GM19395 (cell line): ENCODE results near the gene CACNG4.

Experiments used
- ATAC-seq: cut with Tn5 transposase; IDR thresholded peaks from one replicate; pipeline ENCODE4 v1.9.1; 2021; ENCODE audit warnings: mild to moderate bottlenecking, moderate library complexity; ENCODE audit not compliant: unreplicated experiment

The CACNG4 gene

GRCh38 chr17:66943484-66943883 is 21.0 kb upstream of the CACNG4 start:
- no peak for ATAC-seq

DNA sequence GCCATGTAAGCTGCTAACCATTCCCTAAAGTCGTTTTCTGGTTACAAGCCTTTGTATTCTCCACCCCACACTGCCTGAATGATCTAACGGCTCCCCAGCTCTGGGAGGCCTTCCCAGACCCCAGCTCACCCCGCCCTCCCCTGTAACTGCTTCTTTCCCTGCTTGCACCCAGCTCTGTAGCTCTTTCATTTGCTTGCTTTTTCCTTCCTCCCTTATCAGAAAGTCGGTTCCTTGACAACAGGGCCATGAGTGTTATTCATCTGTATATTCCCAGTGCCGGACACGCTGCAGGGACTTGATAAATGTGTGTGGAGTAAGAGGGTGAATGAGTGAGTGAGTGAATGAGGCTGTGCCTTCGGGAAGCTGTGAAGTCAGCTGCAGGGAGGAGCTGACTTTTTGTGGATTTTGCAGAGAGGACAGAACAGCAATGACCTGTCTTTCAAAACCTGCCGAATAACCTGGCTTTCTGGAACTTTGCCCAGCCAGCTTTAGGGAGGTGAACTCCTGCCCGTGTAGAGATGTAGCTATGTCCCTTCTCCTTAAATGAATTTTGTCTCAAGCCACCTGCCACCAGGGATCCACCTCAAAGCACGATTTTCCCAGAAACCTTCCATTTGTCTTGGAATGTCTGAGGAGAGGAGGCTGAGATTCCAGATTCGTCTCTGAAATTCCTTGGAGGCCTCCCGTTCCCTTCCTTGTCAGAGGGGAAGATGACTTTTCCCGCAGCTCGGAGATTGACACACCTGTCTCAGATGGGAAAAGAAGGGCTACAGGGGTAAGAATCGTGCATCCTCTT is 20.0 kb upstream of the CACNG4 start:
- ATAC-seq, result no peak

DNA sequence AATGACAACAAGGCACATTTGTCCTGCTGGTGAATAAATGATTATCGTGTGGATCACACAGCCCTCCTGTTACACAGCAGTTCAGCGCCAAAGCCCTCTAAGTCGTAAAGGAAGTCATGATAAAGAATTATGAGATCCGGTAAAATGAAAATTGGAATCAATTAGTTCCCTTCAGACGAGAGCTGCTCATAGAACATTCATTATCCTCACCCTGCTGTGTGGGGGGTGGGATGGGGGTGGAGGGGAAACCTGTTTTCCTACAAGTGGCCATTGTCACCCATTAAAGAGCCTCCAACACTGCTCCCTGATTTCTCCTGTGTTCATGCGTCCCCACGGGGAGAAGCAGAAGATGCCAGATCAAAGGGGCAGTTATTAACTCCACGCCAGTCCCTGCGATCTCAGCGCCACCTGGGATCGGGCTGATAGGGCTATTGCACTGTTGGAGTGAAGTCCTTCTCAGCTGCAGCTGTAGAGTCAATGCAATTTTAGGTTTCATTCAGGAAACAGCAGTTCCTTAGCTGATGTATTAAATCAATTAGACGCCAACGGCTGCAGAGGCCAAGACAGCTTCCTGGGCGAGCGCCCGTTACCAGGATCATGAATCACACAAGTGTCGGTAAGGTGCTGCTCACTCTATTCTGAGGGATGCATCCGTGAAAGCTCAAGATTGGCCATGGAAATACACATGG is 19.2 kb upstream of the CACNG4 start:
- ATAC-seq, result no peak

DNA sequence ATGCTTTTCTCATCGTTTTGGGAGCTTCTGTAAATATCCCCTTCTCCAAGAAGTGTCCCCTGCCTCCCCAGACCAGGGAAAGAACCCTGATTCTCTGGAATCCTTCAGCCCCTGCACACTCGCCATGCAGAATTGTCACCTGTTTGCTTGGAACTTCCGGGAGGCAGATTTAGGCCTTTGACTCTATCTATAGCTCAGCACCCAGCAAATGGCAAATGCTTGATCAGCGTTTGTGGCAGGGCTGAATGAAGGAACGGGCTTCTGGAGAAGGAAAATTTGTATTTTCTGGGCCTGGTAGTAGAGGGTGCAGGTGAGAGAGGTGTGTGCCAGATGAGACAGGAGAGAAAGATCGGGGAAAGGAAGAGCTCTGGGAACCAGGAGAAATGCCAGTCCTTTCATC is 18.3 kb upstream of the CACNG4 start:
- no peak for ATAC-seq

DNA sequence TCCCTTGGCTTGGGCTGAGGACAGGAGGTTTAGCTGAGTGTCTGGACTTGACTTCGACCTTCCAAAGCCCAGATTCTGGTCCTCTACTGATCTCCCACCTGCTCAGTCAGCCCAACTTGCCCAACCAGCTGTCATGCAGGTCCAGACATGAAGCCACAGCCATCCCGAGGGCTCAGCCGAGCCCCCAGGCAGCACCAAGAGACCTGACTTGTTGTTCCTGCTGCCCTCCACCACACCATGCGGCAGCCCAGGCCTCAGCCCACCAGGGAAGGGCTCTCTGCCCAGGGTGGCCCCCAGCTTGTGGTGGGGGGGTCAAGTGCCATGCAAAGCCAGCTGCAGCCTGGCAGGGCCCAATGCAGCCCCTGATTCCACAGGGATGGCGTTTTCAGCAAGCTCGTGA is 17.2 kb upstream of the CACNG4 start:
- ATAC-seq, result no peak

DNA sequence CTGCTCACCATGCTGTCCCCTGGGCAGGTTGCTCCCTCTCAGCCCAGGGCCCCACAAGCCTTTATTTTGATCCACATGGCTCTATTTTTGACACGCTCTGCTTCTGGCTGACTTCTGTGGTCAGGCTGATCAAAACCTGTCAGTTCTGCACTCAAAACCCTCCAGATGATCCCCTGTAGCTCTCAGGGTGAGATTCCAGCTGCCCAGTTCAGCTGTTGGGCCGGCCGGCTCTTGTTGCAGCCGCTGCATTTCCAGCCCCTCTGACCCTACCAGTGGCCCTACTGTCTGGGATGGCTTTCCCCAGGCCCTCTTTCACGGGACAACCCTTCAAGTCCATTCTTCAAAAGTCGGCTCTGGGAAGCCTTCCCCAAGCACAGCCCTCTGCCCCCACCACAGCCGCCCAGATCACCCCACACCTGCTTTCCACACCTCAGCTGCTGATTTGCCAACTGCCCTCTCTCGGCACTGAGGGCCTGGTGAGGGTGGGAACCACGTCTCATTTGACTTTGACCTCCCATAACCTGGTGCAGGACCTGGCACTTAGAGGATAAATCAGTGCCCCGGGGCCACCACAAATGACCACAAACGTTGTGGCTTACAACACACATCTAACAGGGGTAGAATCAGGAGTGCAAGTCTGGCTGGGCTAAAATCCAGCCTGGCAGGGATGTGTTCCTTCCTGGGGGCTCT is 16.3 kb upstream of the CACNG4 start:
- no peak for ATAC-seq

DNA sequence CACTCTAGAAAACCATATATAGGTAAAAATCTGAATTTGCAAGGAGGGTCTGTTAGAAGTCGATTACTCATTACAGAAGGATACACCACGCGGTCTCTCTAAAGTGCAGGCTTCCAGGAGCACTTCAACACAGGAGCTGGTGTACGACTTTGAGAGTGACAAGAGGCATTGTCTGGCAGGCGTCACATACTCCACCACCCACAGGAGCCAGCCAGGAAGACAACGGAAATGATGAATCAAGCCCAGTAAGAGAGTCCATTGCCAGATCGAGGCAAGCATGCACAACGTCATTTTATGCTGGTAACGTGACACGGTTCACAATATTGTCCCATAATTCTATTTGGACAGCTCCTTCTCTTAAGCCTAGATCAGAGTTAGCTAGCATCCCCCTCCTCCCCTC is 15.0 kb upstream of the CACNG4 start:
- ATAC-seq, result no peak

DNA sequence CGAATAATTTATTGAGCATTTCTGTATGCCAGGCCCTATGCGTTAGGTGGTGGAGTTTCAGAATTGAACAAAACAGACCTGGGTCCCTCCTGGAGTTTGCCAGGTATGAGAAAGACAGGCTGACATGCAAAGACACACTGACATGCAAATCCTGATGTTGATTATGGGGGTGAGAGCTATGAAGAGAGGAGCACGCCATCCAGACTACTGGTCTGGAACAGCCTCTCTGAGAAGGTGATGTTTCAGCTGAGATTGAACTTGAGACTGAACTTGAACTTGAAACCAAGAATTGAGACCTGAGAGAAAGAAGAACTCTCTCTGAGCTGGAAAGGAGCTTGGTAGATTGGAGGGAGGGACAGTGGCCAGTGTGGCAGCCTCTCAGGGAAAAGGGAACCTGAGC is 14.2 kb upstream of the CACNG4 start:
- no peak for ATAC-seq

- no peak for ATAC-seq
Measured at GRCh38 chr17:66950886-66951604, 13.5 kb upstream of the CACNG4 start.

DNA sequence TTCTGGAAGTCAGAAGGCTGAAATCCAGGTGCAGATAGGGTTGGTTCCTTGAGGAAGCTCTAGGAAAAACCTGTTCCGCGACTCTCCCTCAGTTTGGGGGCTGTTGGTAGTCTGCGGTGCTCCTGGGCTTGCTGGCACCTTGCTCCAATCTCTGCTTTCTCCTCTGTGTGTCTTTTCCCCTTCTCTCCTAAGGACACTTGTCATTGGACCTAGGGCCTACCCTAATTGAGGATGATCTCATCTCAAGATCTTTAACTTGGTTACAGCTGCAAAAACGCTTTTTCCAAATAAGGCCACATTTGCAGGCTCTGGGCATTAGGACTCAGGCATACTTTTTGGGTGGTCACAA is 12.9 kb upstream of the CACNG4 start:
- ATAC-seq, result no peak

- ATAC-seq, result no peak
Measured at GRCh38 chr17:66952031-66952524, 12.4 kb upstream of the CACNG4 start.

GRCh38 chr17:66952681-66953629 is 11.6 kb upstream of the CACNG4 start:
- no peak for ATAC-seq

DNA sequence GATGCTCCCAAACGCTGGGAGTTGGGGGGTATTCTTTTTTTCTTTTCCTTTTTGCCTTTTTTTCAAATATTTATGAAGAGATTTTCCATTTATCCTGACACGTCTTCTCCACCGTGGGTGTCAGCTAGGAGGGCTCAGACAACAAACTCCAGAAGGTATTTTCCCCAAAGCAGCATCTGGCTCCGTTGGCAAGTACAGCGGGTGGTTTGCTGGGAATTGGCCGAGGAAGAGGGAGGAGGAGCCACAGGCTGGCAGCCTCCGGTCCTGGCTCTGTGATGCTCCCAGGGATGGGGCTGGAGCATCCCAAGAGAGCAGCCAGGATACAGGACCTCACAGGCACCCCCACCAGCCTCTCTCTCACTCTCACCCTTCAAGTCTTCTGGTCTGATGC is 10.9 kb upstream of the CACNG4 start:
- ATAC-seq, result no peak

DNA sequence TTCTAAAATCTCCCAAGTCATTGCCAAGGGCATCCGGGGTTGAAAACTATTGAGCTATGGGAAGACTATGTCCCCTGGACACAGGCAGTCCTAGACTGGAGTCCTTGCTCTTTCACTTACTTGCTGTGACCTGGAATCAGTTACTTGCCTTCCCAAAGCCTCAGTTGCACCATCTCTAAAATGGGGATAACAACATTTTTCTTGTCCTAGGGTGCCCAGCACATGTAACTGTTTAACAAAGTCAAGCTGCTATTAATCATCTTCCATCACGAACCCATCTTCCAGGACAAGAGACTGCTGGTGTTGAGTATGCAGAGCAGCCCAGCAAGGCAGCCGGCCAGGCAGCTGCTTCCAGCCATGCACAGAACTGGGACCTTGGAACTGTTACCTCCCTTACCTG is 9.9 kb upstream of the CACNG4 start:
- ATAC-seq, result no peak

GRCh38 chr17:66955821-66956220 is 8.7 kb upstream of the CACNG4 start:
- ATAC-seq, result no peak

- ATAC-seq, result no peak
Measured at GRCh38 chr17:66956941-66957340, 7.6 kb upstream of the CACNG4 start.

GRCh38 chr17:66957343-66957742 is 7.2 kb upstream of the CACNG4 start:
- ATAC-seq, result no peak

GRCh38 chr17:66957951-66958579 is 6.4 kb upstream of the CACNG4 start:
- no peak for ATAC-seq

- no peak for ATAC-seq
Measured at GRCh38 chr17:66959641-66960375, 4.7 kb upstream of the CACNG4 start.
